BLaER1 (cell line): ENCODE measurements around the gene MYO3A.

Source experiments
- H3K27ac ChIP-seq: shearing (Covaris generic); formaldehyde crosslinking; 2 replicates; pipeline ENCODE4 v1.8.1; 2022
- H3K27me3 ChIP-seq: shearing (Covaris generic); formaldehyde crosslinking; 2 replicates; pipeline ENCODE4 v1.8.1; 2022
- H3K36me3 ChIP-seq: shearing (Covaris generic); formaldehyde crosslinking; 2 replicates; pipeline ENCODE4 v1.8.1; 2022
- H3K4me1 ChIP-seq: shearing (Covaris generic); formaldehyde crosslinking; 2 replicates; pipeline ENCODE4 v1.8.1; 2022
- H3K4me2 ChIP-seq: shearing (Covaris generic); formaldehyde crosslinking; 2 replicates; pipeline ENCODE4 v1.8.1; 2022
- H3K4me3 ChIP-seq: shearing (Covaris generic); formaldehyde crosslinking; 2 replicates; pipeline ENCODE4 v1.8.1; 2022
- H3K9ac ChIP-seq: shearing (Covaris generic); formaldehyde crosslinking; 2 replicates; pipeline ENCODE4 v1.8.1; 2022
- H3K9me3 ChIP-seq: shearing (Covaris generic); formaldehyde crosslinking; 2 replicates; pipeline ENCODE4 v1.8.1; 2022
- H4K20me1 ChIP-seq: shearing (Covaris generic); formaldehyde crosslinking; 2 replicates; pipeline ENCODE4 v1.8.1; 2022
- Cebpa-rat ChIP-seq: shearing (Covaris generic); IDR thresholded peaks from 2 replicates; pipeline ENCODE4 v1.8.1; 2022

Gene MYO3A

DNA sequence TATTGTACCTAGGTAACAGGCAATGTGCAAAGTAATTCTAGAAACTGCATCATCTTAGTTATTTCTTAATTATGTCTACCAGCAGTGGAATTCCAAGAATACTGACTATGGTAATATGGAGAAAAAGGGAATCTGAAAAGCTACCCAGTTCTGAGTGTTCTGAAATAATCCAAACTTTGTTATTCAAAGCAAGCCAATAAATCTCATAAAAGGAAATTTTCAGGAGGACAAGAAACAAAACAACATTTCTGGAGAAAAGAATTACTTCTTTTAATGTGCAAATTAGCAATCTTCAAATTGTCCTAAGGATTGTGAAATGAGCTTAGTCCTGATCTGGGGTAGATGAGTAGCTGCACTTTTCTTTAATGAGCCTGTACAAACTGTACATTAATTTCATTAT, 88.8 kb downstream of the MYO3A start:
- Histone ChIP-seq H3K27ac (no peak overlapping the region), H3K36me3 (no peaks in the 10 kb centered on the region), H3K9me3 (no peaks in the 10 kb centered on the region), H4K20me1 (no peaks in the 10 kb centered on the region), H3K4me3 (no peak overlapping the region), H3K4me2 (no peak overlapping the region), H3K27me3 (no peaks in the 10 kb centered on the region), H3K4me1 (no peaks in the 10 kb centered on the region), H3K9ac (no peak overlapping the region)
- TF ChIP-seq Cebpa-rat = no peak

DNA sequence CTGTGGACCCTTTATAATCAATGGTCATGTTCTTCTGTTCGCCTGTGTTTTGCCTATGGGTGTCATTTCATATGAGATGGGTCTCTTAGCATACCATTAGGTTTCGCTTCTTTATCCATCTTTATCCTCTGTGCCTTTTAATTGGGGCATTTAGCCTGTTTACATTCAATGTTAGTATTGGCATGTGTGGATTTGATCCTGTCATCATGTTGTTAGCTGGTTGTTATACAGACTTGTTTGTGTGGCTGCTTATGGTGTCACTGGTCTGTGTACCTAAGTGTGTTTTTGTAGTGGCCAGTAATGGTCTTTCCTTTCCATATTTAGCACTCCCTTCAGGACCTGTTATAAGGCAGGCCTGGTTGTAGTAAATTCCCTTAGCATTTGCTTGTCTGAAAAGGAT, 90.3 kb downstream of the MYO3A start:
- no peak overlapping the region for H3K4me2 ChIP-seq
- H4K20me1 ChIP-seq = no peaks in the 10 kb centered on the region
- no peaks in the 10 kb centered on the region for H3K27me3 ChIP-seq
- no peak for TF ChIP-seq Cebpa-rat
- no peak overlapping the region for H3K27ac ChIP-seq
- no peak overlapping the region for H3K4me3 ChIP-seq
- H3K36me3 ChIP-seq = no peaks in the 10 kb centered on the region
- H3K9ac ChIP-seq = no peak overlapping the region
- H3K4me1 ChIP-seq = no peaks in the 10 kb centered on the region
- no peaks in the 10 kb centered on the region for H3K9me3 ChIP-seq

DNA sequence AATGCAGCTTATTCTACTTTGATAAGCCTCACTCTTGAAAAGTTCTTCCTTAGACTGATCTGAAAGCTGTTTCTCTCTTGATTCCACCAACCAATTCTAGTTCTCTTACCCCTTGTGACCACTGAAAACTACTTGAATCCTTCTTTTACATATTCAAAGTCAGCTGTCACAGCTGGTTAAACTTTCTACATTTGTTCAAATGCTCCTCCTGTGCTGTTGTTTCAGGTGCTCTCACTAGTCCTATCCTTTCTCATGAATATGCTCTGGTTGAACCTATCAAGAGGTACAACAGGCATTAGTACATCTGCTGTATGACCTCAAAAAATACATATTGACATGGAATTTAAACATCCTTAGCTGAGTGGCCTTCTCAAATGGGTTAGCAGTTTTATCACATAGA, 91.5 kb downstream of the MYO3A start:
- Histone ChIP-seq H3K36me3 (no peaks in the 10 kb centered on the region), H3K4me1 (no peaks in the 10 kb centered on the region), H3K9me3 (no peaks in the 10 kb centered on the region), H4K20me1 (no peaks in the 10 kb centered on the region), H3K27me3 (no peaks in the 10 kb centered on the region), H3K9ac (no peak overlapping the region), H3K27ac (no peak overlapping the region), H3K4me3 (no peak overlapping the region), H3K4me2 (no peak overlapping the region)
- no peak for TF ChIP-seq Cebpa-rat

DNA sequence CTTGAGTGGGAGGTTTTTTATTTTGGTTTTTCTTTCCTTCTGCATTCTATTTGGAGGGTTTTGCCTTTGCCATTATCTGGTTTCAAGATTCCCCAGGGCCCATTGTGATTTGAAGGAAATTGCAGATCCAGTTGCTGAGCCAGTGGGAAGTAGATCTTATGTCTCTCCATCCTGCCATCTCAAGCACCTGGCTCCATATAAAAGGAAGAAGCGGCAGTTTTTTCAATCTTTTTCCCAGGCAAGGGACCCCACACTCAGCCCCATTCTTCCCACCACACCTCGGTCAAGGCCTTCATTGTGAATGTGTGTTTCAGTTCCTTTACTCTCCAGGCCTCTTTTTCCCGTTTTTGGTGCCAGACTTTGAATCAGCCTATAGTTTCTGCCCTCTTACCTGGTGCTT, 95.8 kb downstream of the MYO3A start:
- H3K36me3 ChIP-seq = no peaks in the 10 kb centered on the region
- no peak overlapping the region for H3K9ac ChIP-seq
- H3K4me1 ChIP-seq = no peaks in the 10 kb centered on the region
- H3K4me2 ChIP-seq = no peak overlapping the region
- H3K9me3 ChIP-seq = no peaks in the 10 kb centered on the region
- no peak overlapping the region for H3K27ac ChIP-seq
- TF ChIP-seq Cebpa-rat = no peak
- no peaks in the 10 kb centered on the region for H4K20me1 ChIP-seq
- no peak overlapping the region for H3K4me3 ChIP-seq
- H3K27me3 ChIP-seq = no peaks in the 10 kb centered on the region

DNA sequence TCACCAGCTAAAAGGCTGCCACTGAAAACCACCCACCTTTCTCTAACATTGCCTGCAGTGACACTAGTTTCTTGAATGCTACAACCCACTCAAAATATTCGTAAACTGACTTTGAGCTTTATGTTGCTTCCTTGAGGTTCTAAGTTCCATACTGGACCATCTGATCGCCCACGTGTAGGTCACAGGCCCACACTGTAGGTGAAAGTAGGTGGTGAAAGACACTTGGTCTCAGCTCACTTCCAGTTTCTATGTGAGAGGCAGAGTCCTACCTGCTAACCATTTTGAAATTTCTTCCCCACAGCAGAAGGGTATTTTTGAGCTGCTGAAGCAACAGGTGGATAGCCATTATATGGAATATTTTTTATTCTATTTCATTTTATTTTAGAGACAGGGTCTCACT, 97.3 kb downstream of the MYO3A start:
- H3K9ac ChIP-seq = no peak overlapping the region
- no peak overlapping the region for H3K27ac ChIP-seq
- no peak overlapping the region for H3K4me3 ChIP-seq
- H3K4me2 ChIP-seq = no peak overlapping the region
- H3K9me3 ChIP-seq = no peaks in the 10 kb centered on the region
- H3K4me1 ChIP-seq = no peaks in the 10 kb centered on the region
- TF ChIP-seq Cebpa-rat = no peak
- no peaks in the 10 kb centered on the region for H4K20me1 ChIP-seq
- H3K27me3 ChIP-seq = no peaks in the 10 kb centered on the region
- no peaks in the 10 kb centered on the region for H3K36me3 ChIP-seq

DNA sequence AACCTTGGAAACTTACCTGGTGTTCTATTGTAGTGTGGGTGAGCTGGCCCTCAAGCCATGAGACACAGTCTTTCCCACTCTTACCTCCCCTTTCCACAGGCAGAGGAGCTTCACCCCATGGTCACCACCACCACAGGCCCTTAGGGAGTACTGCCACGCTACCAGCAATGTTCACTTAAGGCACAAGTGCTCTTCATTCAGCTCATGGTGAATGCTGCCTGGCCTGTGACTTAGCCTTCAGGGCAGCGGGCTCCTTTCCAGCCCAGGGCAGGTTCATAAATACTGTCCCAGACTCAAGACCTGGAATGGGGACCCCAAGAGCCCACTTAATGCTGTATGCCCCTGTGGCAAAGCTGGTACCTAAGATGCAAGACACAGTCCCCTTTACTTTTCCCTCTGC, 109.4 kb downstream of the MYO3A start:
- Histone ChIP-seq H3K4me2 (no peak overlapping the region), H4K20me1 (no peaks in the 10 kb centered on the region), H3K4me3 (no peak overlapping the region), H3K27me3 (no peaks in the 10 kb centered on the region), H3K9ac (no peak overlapping the region), H3K36me3 (no peaks in the 10 kb centered on the region), H3K9me3 (no peaks in the 10 kb centered on the region), H3K4me1 (peaks cover 7% of the 10 kb centered on the region; the same call in 1 of the 2 replicates), H3K27ac (no peak overlapping the region)
- TF ChIP-seq Cebpa-rat = no peak

DNA sequence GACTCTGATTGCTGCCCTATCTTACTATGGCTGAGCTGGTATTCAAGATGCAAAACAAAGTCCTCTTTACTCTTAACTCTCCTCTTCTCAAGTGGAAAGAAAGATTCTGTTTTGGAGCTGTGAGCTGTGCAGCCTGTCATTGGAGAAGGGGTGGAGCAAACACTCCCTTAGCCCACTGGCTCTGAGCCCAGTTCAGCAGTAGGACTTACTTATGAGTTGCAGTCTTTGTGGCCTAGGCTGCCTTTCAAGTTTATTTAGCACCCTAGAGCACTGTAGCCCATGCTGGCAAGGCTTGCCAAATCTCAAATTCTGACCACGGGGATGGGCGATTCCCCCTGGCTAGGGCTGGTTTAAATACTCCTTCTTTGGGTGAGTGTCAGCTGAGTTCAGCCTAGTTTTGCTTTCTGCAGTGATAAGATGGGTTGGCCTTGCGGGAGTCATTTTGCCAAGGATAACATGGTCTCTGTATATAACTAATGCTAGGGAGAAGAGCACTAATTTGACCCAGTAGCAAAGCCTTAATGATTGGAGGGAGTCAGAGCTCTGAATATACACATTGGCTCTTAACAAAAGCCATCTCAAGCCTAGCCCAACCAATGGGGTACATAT, 110.2 kb downstream of the MYO3A start:
- Histone ChIP-seq H3K4me1 (peaks cover 7% of the 10 kb centered on the region; the same call in 1 of the 2 replicates), H3K4me2 (no peak overlapping the region), H3K27me3 (no peaks in the 10 kb centered on the region), H3K9ac (no peak overlapping the region), H3K36me3 (no peaks in the 10 kb centered on the region), H3K27ac (no peak overlapping the region), H3K9me3 (no peaks in the 10 kb centered on the region), H3K4me3 (no peak overlapping the region), H4K20me1 (no peaks in the 10 kb centered on the region)
- TF ChIP-seq Cebpa-rat = no peak

DNA sequence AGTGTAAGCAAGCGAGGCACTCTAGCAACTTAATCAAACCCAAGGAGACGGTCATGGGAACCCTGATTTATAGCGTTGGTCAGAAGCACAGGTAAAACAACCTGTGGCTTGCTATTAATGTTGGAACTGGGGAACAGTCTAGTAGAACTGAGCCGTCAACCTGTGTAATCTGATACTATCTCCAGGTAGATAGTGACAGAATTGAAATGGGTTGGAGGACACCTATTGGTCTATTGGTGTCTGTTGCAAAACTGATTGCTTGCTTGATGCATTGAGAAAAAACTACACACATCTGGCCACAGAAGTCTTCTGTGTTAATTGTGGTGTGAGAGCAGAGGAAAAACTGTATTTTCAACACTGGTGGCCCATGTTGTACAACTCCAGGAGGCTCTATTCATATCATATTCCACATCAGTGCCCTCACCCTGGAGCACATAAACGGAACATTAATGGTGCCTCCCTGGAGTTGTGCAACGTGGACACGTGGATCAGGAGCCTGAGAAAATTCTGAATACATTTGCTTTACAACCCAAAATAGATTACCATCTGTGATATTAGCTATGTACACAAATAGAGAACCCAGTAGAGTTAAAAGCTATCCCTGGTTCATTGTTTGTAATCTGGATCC, 112.2 kb downstream of the MYO3A start:
- Histone ChIP-seq H3K27ac (no peak overlapping the region), H3K36me3 (no peaks in the 10 kb centered on the region), H3K9me3 (no peaks in the 10 kb centered on the region), H4K20me1 (no peaks in the 10 kb centered on the region), H3K4me1 (peaks cover 7% of the 10 kb centered on the region; the same call in 1 of the 2 replicates), H3K4me2 (no peak overlapping the region), H3K4me3 (no peak overlapping the region), H3K27me3 (no peaks in the 10 kb centered on the region), H3K9ac (no peak overlapping the region)
- no peak for TF ChIP-seq Cebpa-rat

DNA sequence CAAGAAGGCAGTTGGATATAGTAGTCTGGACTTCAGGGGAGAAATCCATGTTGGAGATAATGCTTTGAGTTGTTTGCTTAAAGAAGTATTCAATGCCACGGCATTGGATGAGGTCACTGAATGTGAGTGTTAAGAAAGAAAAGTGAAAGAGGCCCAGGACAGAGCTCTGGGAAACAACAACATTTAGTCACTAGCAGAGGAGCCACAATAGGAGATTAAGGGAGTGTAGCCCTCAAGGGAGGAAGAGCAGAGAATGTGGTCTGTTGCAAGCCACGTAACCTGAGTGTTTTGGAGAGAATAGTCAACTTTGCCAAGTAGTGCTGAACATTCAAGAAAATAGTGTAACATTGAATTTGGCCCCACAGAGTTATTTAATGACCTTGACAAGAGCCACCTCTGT, 114.7 kb downstream of the MYO3A start:
- Histone ChIP-seq H3K9me3 (no peaks in the 10 kb centered on the region), H4K20me1 (no peaks in the 10 kb centered on the region), H3K4me3 (no peak overlapping the region), H3K4me2 (no peak overlapping the region), H3K4me1 (no peaks in the 10 kb centered on the region), H3K27ac (no peak overlapping the region), H3K27me3 (no peaks in the 10 kb centered on the region), H3K9ac (no peak overlapping the region), H3K36me3 (no peaks in the 10 kb centered on the region)
- no peak for TF ChIP-seq Cebpa-rat

DNA sequence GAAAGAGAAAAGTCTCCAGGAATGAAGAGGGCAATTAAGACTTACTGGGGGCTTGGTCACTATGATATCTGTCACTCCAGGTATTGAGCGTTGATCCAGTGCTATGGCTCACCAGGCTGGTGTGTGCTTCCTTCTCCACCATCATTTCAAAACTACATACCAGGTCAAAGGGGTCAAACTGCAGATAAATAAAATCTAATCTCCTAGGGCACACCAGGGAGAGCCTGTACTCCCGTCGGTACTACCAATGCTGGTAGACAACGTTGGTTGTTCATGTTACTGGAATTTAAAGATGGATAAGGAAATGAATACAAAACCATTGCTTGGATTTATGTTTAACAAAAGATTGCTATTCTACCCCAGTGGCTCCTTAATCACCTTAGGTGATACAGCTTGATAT, 118.3 kb downstream of the MYO3A start:
- Histone ChIP-seq H3K27me3 (no peaks in the 10 kb centered on the region), H3K36me3 (no peaks in the 10 kb centered on the region), H3K4me2 (no peak overlapping the region), H3K4me3 (no peak overlapping the region), H3K27ac (no peak overlapping the region), H4K20me1 (no peaks in the 10 kb centered on the region), H3K9me3 (0 out of 2 replicates have a peak, but pooled peaks cover 3% of the 10 kb centered on the region), H3K4me1 (no peaks in the 10 kb centered on the region), H3K9ac (no peak overlapping the region)
- no peak for TF ChIP-seq Cebpa-rat

DNA sequence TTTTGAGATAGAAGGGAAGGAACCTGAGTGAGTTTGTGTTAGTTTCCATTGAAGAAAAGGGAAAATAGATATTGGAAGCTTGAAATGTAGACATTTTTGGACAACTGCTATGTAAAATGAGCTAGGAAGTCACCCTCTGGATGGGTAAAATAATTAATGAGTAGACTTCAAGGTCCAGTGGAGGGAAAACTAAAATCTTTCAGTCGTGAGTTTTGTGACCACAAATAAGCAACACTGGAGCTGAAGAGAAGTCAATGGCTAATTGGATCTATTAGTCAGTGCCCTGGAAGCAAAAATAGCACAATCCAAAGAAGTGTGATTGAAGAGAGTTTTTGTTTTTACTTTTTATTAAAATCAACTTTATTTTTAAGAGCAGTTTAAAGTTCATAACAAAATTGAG, 123.4 kb downstream of the MYO3A start:
- H3K4me1 ChIP-seq = no peaks in the 10 kb centered on the region
- no peak for TF ChIP-seq Cebpa-rat

More for the DNA sequence above, 123.4 kb downstream of the MYO3A start:
- Histone ChIP-seq H4K20me1 (no peaks in the 10 kb centered on the region), H3K27me3 (no peaks in the 10 kb centered on the region), H3K27ac (no peak overlapping the region), H3K9me3 (0 out of 2 replicates have a peak, but pooled peaks cover 3% of the 10 kb centered on the region), H3K4me2 (no peak overlapping the region), H3K36me3 (no peaks in the 10 kb centered on the region), H3K9ac (no peak overlapping the region), H3K4me3 (no peak overlapping the region)
